Right lobe of liver (tissue), 4 donors: ENCODE results near the gene SLC39A11.

ENCODE experiments used
- POLR2A ChIP-seq: fragments of 450-650 bp; IDR thresholded peaks from one replicate; pipeline ENCODE4 v1.6.1; 2017; ENCODE audit warnings: antibody characterized with exemption, mild to moderate bottlenecking
- TF ChIP-seq, protein P1 (sequence below), 4 donors: fragments of 200-600 bp in 3 of 4; fragments of 450-650 bp in 1 of 4; IDR thresholded peaks; one replicate each; pipeline versions ENCODE4 v1.5.1 to v1.8.0; 2016 to 2022; ENCODE audit warnings: antibody characterized with exemption in 4 of 4, mild to moderate bottlenecking in 2 of 4
- donor health status: DM: no; HTN: no; CAD: no.
- donor health status: DM: no; HTN: no; CAD: no.
- donor health status: DM: no; HTN: yes; CAD: no.

- TF ChIP-seq POLR2A: no peak
- TF ChIP-seq, protein P1, sequence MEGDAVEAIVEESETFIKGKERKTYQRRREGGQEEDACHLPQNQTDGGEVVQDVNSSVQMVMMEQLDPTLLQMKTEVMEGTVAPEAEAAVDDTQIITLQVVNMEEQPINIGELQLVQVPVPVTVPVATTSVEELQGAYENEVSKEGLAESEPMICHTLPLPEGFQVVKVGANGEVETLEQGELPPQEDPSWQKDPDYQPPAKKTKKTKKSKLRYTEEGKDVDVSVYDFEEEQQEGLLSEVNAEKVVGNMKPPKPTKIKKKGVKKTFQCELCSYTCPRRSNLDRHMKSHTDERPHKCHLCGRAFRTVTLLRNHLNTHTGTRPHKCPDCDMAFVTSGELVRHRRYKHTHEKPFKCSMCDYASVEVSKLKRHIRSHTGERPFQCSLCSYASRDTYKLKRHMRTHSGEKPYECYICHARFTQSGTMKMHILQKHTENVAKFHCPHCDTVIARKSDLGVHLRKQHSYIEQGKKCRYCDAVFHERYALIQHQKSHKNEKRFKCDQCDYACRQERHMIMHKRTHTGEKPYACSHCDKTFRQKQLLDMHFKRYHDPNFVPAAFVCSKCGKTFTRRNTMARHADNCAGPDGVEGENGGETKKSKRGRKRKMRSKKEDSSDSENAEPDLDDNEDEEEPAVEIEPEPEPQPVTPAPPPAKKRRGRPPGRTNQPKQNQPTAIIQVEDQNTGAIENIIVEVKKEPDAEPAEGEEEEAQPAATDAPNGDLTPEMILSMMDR (IDR thresholded peaks at IDR 0.05): no peak
Observed at GRCh38 chr17:73060721-73061120, 31.8 kb downstream of the SLC39A11 start.
